Vagina (tissue), 2 donors: ENCODE results near the gene GLI1.

Experiments used
- POLR2A ChIP-seq, 2 donors: fragments of 450-650 bp; IDR thresholded peaks; one replicate each; pipeline ENCODE4 v1.6.1; 2017; ENCODE audit warnings: antibody characterized with exemption in 2 of 2, mild to moderate bottlenecking in 2 of 2, moderate library complexity in 2 of 2
- POLR2AphosphoS5 ChIP-seq, 2 donors: sonication (generic); formaldehyde crosslinking; IDR thresholded peaks; one replicate each; pipeline ENCODE4 v1.9.0; 2017; ENCODE audit warnings: antibody characterized with exemption in 2 of 2, mild to moderate bottlenecking in 2 of 2, low read depth in 1 of 2; ENCODE audit not compliant: insufficient read depth in 1 of 2
- TF ChIP-seq, protein P1 (sequence below), 3 experiments: fragments of 450-650 bp in 2 of 3; fragments of 200-600 bp in 1 of 3; sonication (generic) in 1 of 3; IDR thresholded peaks; one replicate each; pipeline ENCODE4 v1.5.1; 2017 to 2019; ENCODE audit warnings: antibody characterized with exemption in 3 of 3, mild to moderate bottlenecking in 2 of 3, moderate library complexity in 2 of 3

DNA sequence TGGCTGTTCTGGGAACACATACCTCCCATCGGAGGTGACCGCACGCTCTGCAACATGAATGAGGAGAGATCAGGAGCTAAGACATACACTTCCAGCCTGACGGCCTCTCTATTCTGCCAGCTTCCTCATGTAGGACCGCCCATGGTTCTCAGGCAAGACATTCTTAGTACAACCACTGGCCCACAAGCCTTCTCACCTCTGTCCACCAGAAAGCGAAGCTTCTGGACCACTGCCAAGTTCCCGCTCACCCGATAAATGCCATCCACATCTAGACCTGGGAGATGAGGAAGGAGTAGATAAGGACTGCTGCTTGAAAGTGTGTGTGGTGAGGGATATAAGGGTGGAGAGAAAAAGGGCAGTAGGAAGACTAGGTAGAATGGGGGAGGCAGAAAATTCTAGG, 14.8 kb downstream of the GLI1 start:
- TF ChIP-seq, protein P1, sequence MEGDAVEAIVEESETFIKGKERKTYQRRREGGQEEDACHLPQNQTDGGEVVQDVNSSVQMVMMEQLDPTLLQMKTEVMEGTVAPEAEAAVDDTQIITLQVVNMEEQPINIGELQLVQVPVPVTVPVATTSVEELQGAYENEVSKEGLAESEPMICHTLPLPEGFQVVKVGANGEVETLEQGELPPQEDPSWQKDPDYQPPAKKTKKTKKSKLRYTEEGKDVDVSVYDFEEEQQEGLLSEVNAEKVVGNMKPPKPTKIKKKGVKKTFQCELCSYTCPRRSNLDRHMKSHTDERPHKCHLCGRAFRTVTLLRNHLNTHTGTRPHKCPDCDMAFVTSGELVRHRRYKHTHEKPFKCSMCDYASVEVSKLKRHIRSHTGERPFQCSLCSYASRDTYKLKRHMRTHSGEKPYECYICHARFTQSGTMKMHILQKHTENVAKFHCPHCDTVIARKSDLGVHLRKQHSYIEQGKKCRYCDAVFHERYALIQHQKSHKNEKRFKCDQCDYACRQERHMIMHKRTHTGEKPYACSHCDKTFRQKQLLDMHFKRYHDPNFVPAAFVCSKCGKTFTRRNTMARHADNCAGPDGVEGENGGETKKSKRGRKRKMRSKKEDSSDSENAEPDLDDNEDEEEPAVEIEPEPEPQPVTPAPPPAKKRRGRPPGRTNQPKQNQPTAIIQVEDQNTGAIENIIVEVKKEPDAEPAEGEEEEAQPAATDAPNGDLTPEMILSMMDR (IDR thresholded peaks at IDR 0.05), result no peak
- TF ChIP-seq POLR2AphosphoS5 (IDR thresholded peaks at IDR 0.05; ENCODE audit: insufficient read depth in 1 of 2, low read depth in 1 of 2), result no peak
- no peak for TF ChIP-seq POLR2A (IDR thresholded peaks at IDR 0.05)
